Measurements from ENCODE around the gene AHRR.

AHRR gene

GRCh38 chr5:418162-419121 lies 96.9 kb downstream of the AHRR start:
- Histone ChIP-seq H3K27me3 (ENCODE audit: insufficient read depth, low read length) (no peaks in the 10 kb centered on the region), H4K8ac (ENCODE audit: low read depth, low read length) (no peak overlapping the region), H3K9me3 (ENCODE audit: insufficient read depth, low read depth, low read length) (peaks cover 3% of the 10 kb centered on the region), H3K14ac (ENCODE audit: low read length) (no peak overlapping the region), H3K23ac (ENCODE audit: low read length) (no peak overlapping the region), H4K91ac (ENCODE audit: low read depth, low read length) (no peak overlapping the region), H2BK120ac (ENCODE audit: insufficient read depth, low read length, poor library complexity) (no peak overlapping the region), H3K4ac (ENCODE audit: low read depth, low read length) (no peak overlapping the region), H3K36me3 (ENCODE audit: control insufficient read depth in 1 of 2, insufficient read depth in 2 of 2, low read length in 2 of 2) (no peaks in the 10 kb centered on the region), H3K79me2 (ENCODE audit: control insufficient read depth, insufficient read depth, low read length, poor library complexity) (no peaks in the 10 kb centered on the region), H3K27ac (ENCODE audit: low read depth, low read length) (no peak overlapping the region), H3K9ac (ENCODE audit: low read length) (no peak overlapping the region), H2AK5ac (ENCODE audit: low read length) (no peak overlapping the region), H2AFZ (ENCODE audit: insufficient read depth, low read length, poor library complexity) (no peak overlapping the region), H3K79me1 (ENCODE audit: low read length) (peaks cover 17% of the 10 kb centered on the region), H2BK5ac (ENCODE audit: low read depth, low read length, poor library complexity) (no peak overlapping the region), H3K18ac (ENCODE audit: low read length) (no peak overlapping the region), H3K4me1 (ENCODE audit: control insufficient read depth in 1 of 2, insufficient read depth in 2 of 2, low read length in 2 of 2) (peaks cover 14 to 20% of the 10 kb centered on the region in 2 experiments), H2BK12ac (ENCODE audit: low read length) (no peak overlapping the region), H4K12ac (ENCODE audit: low read depth, low read length) (no peak overlapping the region), H3K4me2 (ENCODE audit: low read length) (no peak overlapping the region), H3K4me3 (ENCODE audit: low read depth, low read length) (no peak overlapping the region)
- DNase-seq, result peak; percentile 90 to 92
- no CpG with 5 or more reads among the region's 18 CpGs for WGBS (ENCODE audit: extremely low coverage, insufficient coverage, insufficient read length)

DNA sequence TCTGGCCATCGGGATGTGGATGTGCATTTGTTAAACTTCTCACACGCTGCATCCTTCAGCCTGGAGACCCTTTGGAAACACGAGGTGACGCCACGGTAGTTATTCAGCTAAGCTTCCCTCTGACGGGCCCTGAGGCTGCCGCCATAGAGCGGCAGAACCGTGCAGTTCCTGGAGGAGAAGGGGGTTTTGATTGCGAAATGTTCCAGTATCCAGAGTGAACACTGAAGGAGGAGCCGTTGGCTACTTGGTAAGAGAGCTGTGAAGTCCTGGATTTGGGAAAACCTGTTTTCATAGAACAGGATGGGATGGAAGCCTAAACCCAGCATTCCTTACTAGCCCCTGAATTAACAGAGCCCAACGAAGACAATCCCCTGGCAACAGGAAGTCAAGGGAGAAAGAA lies 98.5 kb downstream of the AHRR start:
- no CpG with 5 or more reads among the region's 12 CpGs for WGBS (ENCODE audit: extremely low coverage, insufficient coverage, insufficient read length)
- no peak overlapping the region for H3K4me2 ChIP-seq (ENCODE audit: low read length)
- DNase-seq, result peak in 1 of 2 donors; percentile 21

GRCh38 chr5:420632-421286 lies 99.2 kb downstream of the AHRR start:
- Histone ChIP-seq H2AK5ac (ENCODE audit: low read length) (no peak overlapping the region), H3K23ac (ENCODE audit: low read length) (no peak overlapping the region), H3K18ac (ENCODE audit: low read length) (no peak overlapping the region), H3K4me2 (ENCODE audit: low read length) (no peak overlapping the region), H3K4me3 (ENCODE audit: low read depth, low read length) (no peak overlapping the region), H4K8ac (ENCODE audit: low read depth, low read length) (no peak overlapping the region), H3K9ac (ENCODE audit: low read length) (no peak overlapping the region), H4K12ac (ENCODE audit: low read depth, low read length) (no peak overlapping the region), H2BK120ac (ENCODE audit: insufficient read depth, low read length, poor library complexity) (no peak overlapping the region), H3K27ac (ENCODE audit: low read depth, low read length) (no peak overlapping the region), H3K14ac (ENCODE audit: low read length) (no peak overlapping the region), H2AFZ (ENCODE audit: insufficient read depth, low read length, poor library complexity) (no peak overlapping the region), H3K9me3 (ENCODE audit: insufficient read depth, low read depth, low read length) (no peaks in the 10 kb centered on the region), H4K91ac (ENCODE audit: low read depth, low read length) (no peak overlapping the region), H3K79me2 (ENCODE audit: control insufficient read depth, insufficient read depth, low read length, poor library complexity) (no peaks in the 10 kb centered on the region), H3K4me1 (ENCODE audit: control insufficient read depth in 1 of 2, insufficient read depth in 2 of 2, low read length in 2 of 2) (peaks cover 7 to 8% of the 10 kb centered on the region in 2 experiments), H3K79me1 (ENCODE audit: low read length) (peaks cover 8% of the 10 kb centered on the region), H3K36me3 (ENCODE audit: control insufficient read depth in 1 of 2, insufficient read depth in 2 of 2, low read length in 2 of 2) (no peaks in the 10 kb centered on the region), H3K27me3 (ENCODE audit: insufficient read depth, low read length) (no peaks in the 10 kb centered on the region), H2BK12ac (ENCODE audit: low read length) (no peak overlapping the region), H3K4ac (ENCODE audit: low read depth, low read length) (no peak overlapping the region), H2BK5ac (ENCODE audit: low read depth, low read length, poor library complexity) (no peak overlapping the region)
- DNase-seq, result no peak
- WGBS (ENCODE audit: extremely low coverage, insufficient coverage, insufficient read length), result no CpG with 5 or more reads among the region's 52 CpGs

More for the DNA sequence above, 98.5 kb downstream of the AHRR start:
- Histone ChIP-seq H3K9ac (ENCODE audit: low read length) (no peak overlapping the region), H3K23ac (ENCODE audit: low read length) (no peak overlapping the region), H3K14ac (ENCODE audit: low read length) (no peak overlapping the region), H3K79me1 (ENCODE audit: low read length) (peaks cover 11% of the 10 kb centered on the region), H4K12ac (ENCODE audit: low read depth, low read length) (no peak overlapping the region), H2BK12ac (ENCODE audit: low read length) (no peak overlapping the region), H2BK5ac (ENCODE audit: low read depth, low read length, poor library complexity) (no peak overlapping the region), H3K9me3 (ENCODE audit: insufficient read depth, low read depth, low read length) (no peaks in the 10 kb centered on the region), H3K27ac (ENCODE audit: low read depth, low read length) (no peak overlapping the region), H3K4ac (ENCODE audit: low read depth, low read length) (no peak overlapping the region), H4K91ac (ENCODE audit: low read depth, low read length) (no peak overlapping the region), H3K18ac (ENCODE audit: low read length) (no peak overlapping the region), H3K79me2 (ENCODE audit: control insufficient read depth, insufficient read depth, low read length, poor library complexity) (no peaks in the 10 kb centered on the region), H3K36me3 (ENCODE audit: control insufficient read depth in 1 of 2, insufficient read depth in 2 of 2, low read length in 2 of 2) (no peaks in the 10 kb centered on the region), H4K8ac (ENCODE audit: low read depth, low read length) (no peak overlapping the region), H2AFZ (ENCODE audit: insufficient read depth, low read length, poor library complexity) (no peak overlapping the region), H3K4me1 (ENCODE audit: control insufficient read depth in 1 of 2, insufficient read depth in 2 of 2, low read length in 2 of 2) (peaks cover 13% of the 10 kb centered on the region in 2 experiments), H2AK5ac (ENCODE audit: low read length) (no peak overlapping the region), H2BK120ac (ENCODE audit: insufficient read depth, low read length, poor library complexity) (no peak overlapping the region), H3K4me3 (ENCODE audit: low read depth, low read length) (no peak overlapping the region), H3K27me3 (ENCODE audit: insufficient read depth, low read length) (no peaks in the 10 kb centered on the region)

GRCh38 chr5:421287-421880 lies 99.9 kb downstream of the AHRR start:
- H4K8ac ChIP-seq (ENCODE audit: low read depth, low read length), result no peak overlapping the region
- H3K27me3 ChIP-seq (ENCODE audit: insufficient read depth, low read length), result no peaks in the 10 kb centered on the region
- no peak overlapping the region for H3K23ac ChIP-seq (ENCODE audit: low read length)
- no peak overlapping the region for H2AFZ ChIP-seq (ENCODE audit: insufficient read depth, low read length, poor library complexity)
- no peak overlapping the region for H3K9ac ChIP-seq (ENCODE audit: low read length)
- no peak overlapping the region for H3K14ac ChIP-seq (ENCODE audit: low read length)
- no peak overlapping the region for H2AK5ac ChIP-seq (ENCODE audit: low read length)
- H3K36me3 ChIP-seq (ENCODE audit: control insufficient read depth in 1 of 2, insufficient read depth in 2 of 2, low read length in 2 of 2), result no peaks in the 10 kb centered on the region
- H2BK5ac ChIP-seq (ENCODE audit: low read depth, low read length, poor library complexity), result no peak overlapping the region
- H3K4me3 ChIP-seq (ENCODE audit: low read depth, low read length), result no peak overlapping the region
- no peak overlapping the region for H4K91ac ChIP-seq (ENCODE audit: low read depth, low read length)
- no peak overlapping the region for H3K4me2 ChIP-seq (ENCODE audit: low read length)
- WGBS (ENCODE audit: extremely low coverage, insufficient coverage, insufficient read length), result no CpG with 5 or more reads among the region's 34 CpGs
- no peak overlapping the region for H3K4ac ChIP-seq (ENCODE audit: low read depth, low read length)
- peaks cover 3% of the 10 kb centered on the region for H3K79me1 ChIP-seq (ENCODE audit: low read length)
- peaks cover 3 to 4% of the 10 kb centered on the region in 2 experiments for H3K4me1 ChIP-seq (ENCODE audit: control insufficient read depth in 1 of 2, insufficient read depth in 2 of 2, low read length in 2 of 2)
- no peak overlapping the region for H2BK120ac ChIP-seq (ENCODE audit: insufficient read depth, low read length, poor library complexity)
- H3K9me3 ChIP-seq (ENCODE audit: insufficient read depth, low read depth, low read length), result no peaks in the 10 kb centered on the region
- no peak overlapping the region for H3K18ac ChIP-seq (ENCODE audit: low read length)
- no peak for DNase-seq
- H3K27ac ChIP-seq (ENCODE audit: low read depth, low read length), result no peak overlapping the region
- no peak overlapping the region for H2BK12ac ChIP-seq (ENCODE audit: low read length)
- no peaks in the 10 kb centered on the region for H3K79me2 ChIP-seq (ENCODE audit: control insufficient read depth, insufficient read depth, low read length, poor library complexity)
- H4K12ac ChIP-seq (ENCODE audit: low read depth, low read length), result no peak overlapping the region
